ENCODE results near the gene AMOT.

AMOT gene

DNA sequence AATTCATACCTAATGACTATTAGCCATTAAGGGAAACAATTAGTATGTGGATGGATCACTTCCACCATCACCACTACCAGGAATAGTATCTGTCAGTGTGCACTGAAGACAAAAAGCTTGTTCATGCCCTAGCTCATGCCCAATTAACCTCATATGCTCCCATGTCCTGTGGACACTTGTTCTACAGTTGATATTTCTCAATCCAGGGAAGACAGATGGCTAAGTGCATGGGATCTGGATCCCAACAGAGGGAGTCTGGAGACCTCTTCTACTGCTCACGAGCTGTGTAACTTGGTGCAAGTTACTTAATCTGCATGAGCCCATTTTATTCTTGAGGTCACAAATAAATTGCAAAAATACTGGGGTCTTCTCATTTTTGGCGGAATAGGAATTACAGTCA lies 23.7 kb downstream of the AMOT start:
- no peak for DNase-seq
- TF ChIP-seq, protein P1, sequence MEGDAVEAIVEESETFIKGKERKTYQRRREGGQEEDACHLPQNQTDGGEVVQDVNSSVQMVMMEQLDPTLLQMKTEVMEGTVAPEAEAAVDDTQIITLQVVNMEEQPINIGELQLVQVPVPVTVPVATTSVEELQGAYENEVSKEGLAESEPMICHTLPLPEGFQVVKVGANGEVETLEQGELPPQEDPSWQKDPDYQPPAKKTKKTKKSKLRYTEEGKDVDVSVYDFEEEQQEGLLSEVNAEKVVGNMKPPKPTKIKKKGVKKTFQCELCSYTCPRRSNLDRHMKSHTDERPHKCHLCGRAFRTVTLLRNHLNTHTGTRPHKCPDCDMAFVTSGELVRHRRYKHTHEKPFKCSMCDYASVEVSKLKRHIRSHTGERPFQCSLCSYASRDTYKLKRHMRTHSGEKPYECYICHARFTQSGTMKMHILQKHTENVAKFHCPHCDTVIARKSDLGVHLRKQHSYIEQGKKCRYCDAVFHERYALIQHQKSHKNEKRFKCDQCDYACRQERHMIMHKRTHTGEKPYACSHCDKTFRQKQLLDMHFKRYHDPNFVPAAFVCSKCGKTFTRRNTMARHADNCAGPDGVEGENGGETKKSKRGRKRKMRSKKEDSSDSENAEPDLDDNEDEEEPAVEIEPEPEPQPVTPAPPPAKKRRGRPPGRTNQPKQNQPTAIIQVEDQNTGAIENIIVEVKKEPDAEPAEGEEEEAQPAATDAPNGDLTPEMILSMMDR (IDR thresholded peaks at IDR 0.05; ENCODE audit: low read depth, low read length, missing control alignments), result no peak
- Histone ChIP-seq H3K27me3 (replicated peaks) (no peaks in the 10 kb centered on the region), H3K27ac (no peak overlapping the region), H3K4me3 (ENCODE audit: low read depth, low read length) (no peak overlapping the region), H3K36me3 (replicated peaks) (no peaks in the 10 kb centered on the region)
- in situ Hi-C loops (cut with HindIII; ENCODE audit: low pct_ligation_motif_present, low sequenced_read_pairs), result no loop called here

DNA sequence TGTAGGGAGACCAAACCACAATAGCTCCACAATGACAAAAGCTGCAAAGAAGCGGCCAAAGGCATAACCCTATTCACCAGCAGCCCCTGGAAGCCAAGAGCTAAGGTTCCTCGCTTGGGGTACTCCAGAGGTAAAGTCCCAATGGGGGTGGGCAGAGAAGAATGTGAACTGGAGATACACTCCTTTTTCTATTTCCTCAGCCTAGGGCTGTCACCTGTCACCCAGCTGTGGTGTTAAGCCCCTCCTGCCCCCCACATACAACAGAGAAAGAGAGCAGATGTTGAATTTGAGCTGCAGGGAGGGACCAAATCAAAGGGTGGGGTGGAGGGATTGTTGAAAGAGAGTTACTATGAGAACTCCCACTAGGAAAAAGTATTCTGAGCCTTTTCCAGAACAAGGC lies 26.1 kb downstream of the AMOT start:
- no peaks in the 10 kb centered on the region for H3K27me3 ChIP-seq (replicated peaks)
- no peak for DNase-seq
- no peak overlapping the region for H3K4me3 ChIP-seq (ENCODE audit: low read depth, low read length)
- no peaks in the 10 kb centered on the region for H3K36me3 ChIP-seq (replicated peaks)
- no peak overlapping the region for H3K27ac ChIP-seq
- TF ChIP-seq, protein P1 (IDR thresholded peaks at IDR 0.05; ENCODE audit: low read depth, low read length, missing control alignments), result no peak
- in situ Hi-C loops (cut with HindIII; ENCODE audit: low pct_ligation_motif_present, low sequenced_read_pairs), result no loop called here

DNA sequence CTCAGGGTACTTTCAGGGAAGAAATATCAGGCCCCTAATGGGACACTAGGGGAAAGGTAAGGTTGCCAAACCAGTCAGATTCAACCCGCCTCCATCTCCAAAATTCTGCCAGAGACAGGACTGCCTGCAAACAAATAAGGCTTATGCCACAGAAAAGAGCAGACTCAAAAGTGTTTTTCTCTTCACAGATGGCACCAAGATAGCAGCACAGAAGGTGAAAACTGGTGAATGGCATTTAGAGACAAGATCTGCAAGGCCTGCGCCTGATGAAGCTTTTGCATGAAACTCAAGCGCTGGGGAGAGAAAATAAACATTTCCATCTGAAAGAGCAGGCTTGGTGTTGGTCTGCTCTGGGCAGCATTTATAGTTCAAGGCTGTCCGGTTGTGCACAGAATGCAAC lies 27.9 kb downstream of the AMOT start:
- no peaks in the 10 kb centered on the region for H3K36me3 ChIP-seq (replicated peaks)
- H3K27ac ChIP-seq, result no peak overlapping the region
- in situ Hi-C loops (cut with HindIII; ENCODE audit: low pct_ligation_motif_present, low sequenced_read_pairs), result no loop called here
- no peaks in the 10 kb centered on the region for H3K27me3 ChIP-seq (replicated peaks)
- no peak for DNase-seq
- TF ChIP-seq, protein P1 (IDR thresholded peaks at IDR 0.05; ENCODE audit: low read depth, low read length, missing control alignments), result no peak
- no peak overlapping the region for H3K4me3 ChIP-seq (ENCODE audit: low read depth, low read length)

DNA sequence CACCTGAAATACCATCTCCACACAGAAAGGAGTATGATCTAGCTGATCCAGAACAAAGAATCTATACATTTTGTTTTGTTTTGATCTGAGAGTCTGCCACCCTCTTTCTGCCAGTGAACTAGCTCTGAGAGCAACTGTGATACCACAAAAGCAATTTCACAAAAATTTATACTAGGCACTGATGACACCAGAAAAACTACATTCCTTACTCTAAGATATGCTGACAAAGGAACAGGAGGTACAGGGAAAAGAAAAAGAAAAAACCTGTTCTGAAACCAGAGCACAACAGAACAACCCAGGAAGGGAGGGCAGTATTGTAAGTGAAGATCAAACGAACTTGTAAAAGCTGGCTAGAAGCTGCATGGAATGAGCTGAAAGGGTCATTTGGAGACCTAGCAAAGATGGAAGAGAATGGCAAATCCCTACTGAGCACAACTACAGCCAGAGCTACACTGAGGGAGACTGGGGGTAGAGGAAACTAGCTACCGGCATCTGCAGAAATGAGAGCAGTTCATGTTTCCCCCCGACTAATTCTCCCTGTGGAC lies 31.9 kb downstream of the AMOT start:
- in situ Hi-C loops (cut with HindIII; ENCODE audit: low pct_ligation_motif_present, low sequenced_read_pairs), result no loop called here
- no peak for DNase-seq
- H3K27ac ChIP-seq, result no peak overlapping the region
- H3K4me3 ChIP-seq (ENCODE audit: low read depth, low read length), result no peak overlapping the region
- no peaks in the 10 kb centered on the region for H3K27me3 ChIP-seq (replicated peaks)
- TF ChIP-seq, protein P1 (IDR thresholded peaks at IDR 0.05; ENCODE audit: low read depth, low read length, missing control alignments), result no peak
- no peaks in the 10 kb centered on the region for H3K36me3 ChIP-seq (replicated peaks)

DNA sequence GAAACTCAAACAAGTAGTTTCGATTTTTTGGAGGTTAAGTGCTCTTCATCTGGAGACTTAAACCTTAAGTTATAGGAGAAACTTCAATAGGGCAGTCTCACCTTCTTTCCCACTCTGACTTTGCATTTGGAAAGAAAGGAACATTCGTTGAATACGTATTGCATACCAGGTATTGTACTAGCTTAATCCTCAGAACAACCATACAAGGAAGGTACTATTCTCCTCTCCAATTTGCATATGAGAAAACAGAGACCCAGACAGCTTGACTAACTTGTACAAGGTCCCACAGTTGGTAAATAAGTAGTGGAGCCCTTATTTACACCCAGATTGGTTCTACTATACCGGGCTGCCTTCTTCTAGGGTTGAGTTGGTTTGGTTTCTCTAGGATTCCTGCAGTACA lies 32.6 kb downstream of the AMOT start:
- no peaks in the 10 kb centered on the region for H3K27me3 ChIP-seq (replicated peaks)
- no peak overlapping the region for H3K4me3 ChIP-seq (ENCODE audit: low read depth, low read length)
- TF ChIP-seq, protein P1 (IDR thresholded peaks at IDR 0.05; ENCODE audit: low read depth, low read length, missing control alignments), result no peak
- H3K36me3 ChIP-seq (replicated peaks), result no peaks in the 10 kb centered on the region
- DNase-seq, result no peak
- no peak overlapping the region for H3K27ac ChIP-seq
- in situ Hi-C loops (cut with HindIII; ENCODE audit: low pct_ligation_motif_present, low sequenced_read_pairs), result no loop called here

DNA sequence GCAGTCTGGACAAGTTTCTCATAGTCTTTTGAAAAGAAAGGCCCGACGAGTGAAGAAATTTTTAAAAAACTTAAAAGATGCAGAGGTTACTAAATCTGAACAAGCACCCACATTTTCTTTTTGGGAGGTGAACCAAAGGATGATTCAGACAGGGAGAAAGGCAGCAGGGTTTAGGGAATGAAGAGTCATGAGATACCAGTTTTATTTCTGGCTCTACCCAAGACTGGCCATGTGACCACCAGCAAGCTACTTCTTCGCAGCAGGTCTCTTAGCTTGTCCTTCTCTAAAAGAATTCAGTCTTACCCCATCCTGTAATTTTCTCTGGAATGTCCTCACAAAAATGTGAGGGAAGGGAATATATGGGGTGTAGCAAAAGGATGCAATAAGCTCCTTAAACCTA lies 37.6 kb downstream of the AMOT start:
- Histone ChIP-seq H3K36me3 (replicated peaks) (no peaks in the 10 kb centered on the region), H3K27ac (no peak overlapping the region), H3K27me3 (replicated peaks) (no peaks in the 10 kb centered on the region), H3K4me3 (ENCODE audit: low read depth, low read length) (no peak overlapping the region)
- TF ChIP-seq, protein P1 (IDR thresholded peaks at IDR 0.05; ENCODE audit: low read depth, low read length, missing control alignments), result no peak
- DNase-seq, result no peak
- in situ Hi-C loops (cut with HindIII; ENCODE audit: low pct_ligation_motif_present, low sequenced_read_pairs), result no loop called here
